NCI-H1417 treated with DMSO at 0.1 percent for 48 hours (cell line): ENCODE measurements around the gene EIPR1.
"Not testable (repeated sequence)": the region's sequence is repeated elsewhere in the genome, so short reads cannot be mapped to it uniquely, and the experiment has no call there.

Source experiments
- DNase-seq: peaks from one replicate; lab custom pipeline; 2025; lab: John Stamatoyannopoulos, UW

The EIPR1 gene

GRCh38 chr2:3287896-3288295, 89.7 kb downstream of the EIPR1 start:
- no peak for DNase-seq

- DNase-seq, result not testable (repeated sequence)
Measured at GRCh38 chr2:3286646-3287036, 91.0 kb downstream of the EIPR1 start.

GRCh38 chr2:3285901-3286645, 91.5 kb downstream of the EIPR1 start:
- no peak for DNase-seq

GRCh38 chr2:3284657-3285630, 92.7 kb downstream of the EIPR1 start:
- DNase-seq, result no peak

- not testable (repeated sequence) for DNase-seq
Measured at GRCh38 chr2:3283876-3284656, 93.6 kb downstream of the EIPR1 start.

GRCh38 chr2:3283206-3283605, 94.4 kb downstream of the EIPR1 start:
- no peak for DNase-seq

- DNase-seq, result peak; percentile 82
Measured at GRCh38 chr2:3282056-3282998, 95.3 kb downstream of the EIPR1 start.

GRCh38 chr2:3280683-3281520, 96.7 kb downstream of the EIPR1 start:
- DNase-seq, result no peak

- no peak for DNase-seq
Measured at GRCh38 chr2:3280197-3280596, 97.4 kb downstream of the EIPR1 start.

- DNase-seq, result no peak
Measured at GRCh38 chr2:3279236-3279960, 98.2 kb downstream of the EIPR1 start.

GRCh38 chr2:3278521-3279218, 98.9 kb downstream of the EIPR1 start:
- DNase-seq, result no peak

- no peak for DNase-seq
Measured at GRCh38 chr2:3277748-3278520, 99.7 kb downstream of the EIPR1 start.

- DNase-seq, result no peak
Measured at GRCh38 chr2:3277050-3277747, 100.4 kb downstream of the EIPR1 start.

GRCh38 chr2:3272761-3273160, 104.9 kb downstream of the EIPR1 start:
- no peak for DNase-seq

- DNase-seq, result no peak
Measured at GRCh38 chr2:3270095-3270478, 107.5 kb downstream of the EIPR1 start.

- no peak for DNase-seq
Measured at GRCh38 chr2:3269425-3270094, 108.1 kb downstream of the EIPR1 start.

- DNase-seq, result no peak
Measured at GRCh38 chr2:3268705-3269029, 109.0 kb downstream of the EIPR1 start.
